Measurements from ENCODE around the gene PSMD4.

Gene PSMD4

DNA sequence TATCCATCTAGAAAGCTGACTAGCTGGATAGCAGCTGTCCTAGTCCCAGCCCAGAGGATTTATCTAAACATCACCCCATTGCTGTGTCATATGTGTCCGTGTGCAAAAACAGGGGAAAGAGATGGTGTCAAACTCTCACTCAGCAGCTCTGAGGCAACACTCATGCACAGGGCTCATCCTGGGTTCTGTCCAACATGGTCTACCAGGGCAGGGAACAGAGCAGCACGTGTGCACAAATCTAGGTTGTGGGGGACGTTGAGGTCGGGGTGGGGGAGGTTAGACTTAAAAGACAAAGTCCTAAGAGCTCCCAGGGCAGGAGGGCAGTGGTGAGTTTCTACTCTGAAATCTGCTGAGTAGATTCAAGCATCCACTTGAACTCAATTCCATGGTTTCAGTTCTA lies 56.5 kb downstream of the PSMD4 start:
- no peak for DNase-seq

DNA sequence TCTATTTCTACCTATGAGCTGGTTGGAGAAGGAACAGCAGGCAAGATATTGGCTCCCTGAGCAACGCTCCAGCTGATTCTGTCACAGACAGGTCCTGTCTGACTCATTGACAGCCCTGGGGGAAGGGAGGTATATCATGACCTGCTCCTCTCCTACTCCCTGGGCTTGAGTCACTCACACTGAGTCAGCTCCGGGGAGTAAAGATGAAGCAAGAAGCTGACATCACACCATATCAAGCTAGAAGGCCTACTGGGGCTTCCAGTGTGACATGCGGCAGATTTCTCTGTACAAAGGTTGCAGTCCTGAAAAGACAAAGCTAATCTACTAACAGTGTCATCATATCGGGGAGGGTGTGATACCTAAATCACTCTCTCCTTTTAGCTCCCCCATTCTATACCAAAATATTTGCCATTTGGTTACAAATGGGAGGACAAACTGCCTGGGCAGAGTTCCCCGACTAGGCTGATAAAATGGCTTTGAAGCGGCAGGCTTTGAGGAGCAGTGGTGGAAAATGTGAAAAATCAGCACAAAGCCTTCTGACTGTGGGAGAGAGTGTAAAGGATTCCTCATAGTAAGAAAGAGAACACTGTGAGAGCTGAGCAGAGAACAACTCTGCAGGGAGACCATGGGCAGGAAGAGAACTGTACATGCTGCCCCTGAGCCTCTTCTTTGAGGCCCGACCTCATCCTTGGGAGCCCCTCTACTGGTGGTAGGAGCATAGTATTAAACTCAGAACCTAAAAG lies 57.2 kb downstream of the PSMD4 start:
- no peak for DNase-seq

DNA sequence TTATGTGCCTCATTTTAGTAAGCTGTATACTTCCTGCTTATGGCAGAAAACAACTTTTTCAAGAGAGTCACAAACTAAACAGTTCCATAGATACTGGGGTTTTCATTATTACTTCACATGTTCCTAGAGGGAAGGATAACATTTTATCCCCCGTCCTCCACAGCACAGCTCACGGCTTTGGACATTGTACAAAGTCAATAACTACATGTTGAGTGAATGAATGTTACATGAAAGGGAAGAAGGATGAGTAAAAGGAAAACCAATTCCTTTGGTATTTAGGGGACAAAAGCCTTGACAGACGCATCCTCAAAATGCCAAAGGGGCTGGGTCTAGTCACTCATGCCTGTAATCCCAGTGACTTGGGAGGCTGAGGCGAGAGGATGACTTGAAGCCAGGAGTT lies 57.9 kb downstream of the PSMD4 start:
- no peak for DNase-seq

DNA sequence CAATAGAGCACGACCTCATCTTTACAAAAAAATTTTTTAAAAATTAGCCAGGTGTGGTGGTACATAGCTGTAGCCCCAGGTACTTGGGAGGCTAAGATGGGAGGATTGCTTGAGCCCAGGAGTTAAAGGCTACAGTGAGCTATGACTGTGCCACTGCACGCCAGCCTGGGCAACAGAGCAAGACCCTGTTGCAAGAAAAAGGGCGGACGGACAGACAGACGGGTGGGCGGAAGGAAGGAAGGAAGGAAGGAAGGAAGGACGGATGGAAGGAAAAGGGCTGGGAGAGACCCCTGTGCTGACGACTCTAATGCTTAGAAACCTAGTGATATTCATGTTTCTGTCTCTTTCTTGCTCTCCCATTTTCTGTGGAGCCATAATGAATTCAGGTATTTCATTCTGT lies 58.3 kb downstream of the PSMD4 start:
- DNase-seq = no peak

DNA sequence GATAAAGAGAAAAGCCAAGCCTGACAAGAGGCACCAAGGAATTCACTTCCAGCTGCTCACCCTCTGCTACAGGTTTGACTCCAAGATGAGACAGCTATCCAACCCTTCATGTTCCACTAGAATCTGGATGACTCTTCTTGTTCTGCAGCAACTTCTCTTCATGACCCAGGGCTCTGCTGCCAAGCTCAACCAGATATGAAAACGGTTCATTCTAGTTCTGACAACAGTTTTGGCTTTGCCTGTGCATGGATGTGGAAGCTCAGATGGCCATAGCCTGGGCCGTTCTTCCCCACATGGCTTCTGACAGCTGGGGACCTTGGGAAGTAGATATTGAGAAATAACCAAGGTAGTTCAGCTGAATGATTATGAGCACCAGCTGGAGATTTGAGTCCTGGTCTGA lies 59.0 kb downstream of the PSMD4 start:
- DNase-seq = no peak

DNA sequence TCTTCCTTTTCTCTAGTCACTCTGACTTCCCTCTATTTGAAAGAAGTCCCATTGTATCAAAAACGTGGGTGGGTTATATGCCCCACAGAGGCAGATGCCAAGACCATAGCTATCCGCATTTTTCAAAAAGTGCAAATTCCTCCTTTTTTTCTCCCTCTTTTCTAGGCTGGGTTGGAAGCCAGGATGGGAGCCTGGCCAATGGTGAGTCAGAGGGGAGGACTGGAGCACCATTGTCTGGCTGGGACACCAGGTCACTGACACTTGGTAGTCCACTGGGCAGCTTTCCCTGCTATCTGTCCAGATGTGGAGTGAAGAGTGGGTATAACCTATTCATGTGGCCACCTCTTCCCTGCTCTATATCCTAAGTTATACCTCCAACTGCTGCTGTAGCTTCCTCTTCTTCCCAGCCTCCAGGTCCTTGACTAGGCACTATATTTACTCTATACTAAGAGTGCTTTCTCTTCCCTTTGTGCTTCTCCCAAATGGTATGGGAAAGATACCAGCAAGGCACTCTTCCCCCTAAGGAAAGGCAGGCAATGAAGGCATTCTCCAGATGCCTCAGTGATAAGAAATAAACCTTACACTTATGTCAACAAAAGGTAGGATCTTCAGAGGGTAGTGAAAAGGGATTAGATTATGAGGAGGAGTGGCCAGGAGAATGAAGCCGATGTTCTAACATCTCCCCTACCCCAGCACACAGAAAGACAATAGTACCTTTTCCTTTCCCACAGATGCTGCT lies 59.8 kb downstream of the PSMD4 start:
- no peak for DNase-seq

DNA sequence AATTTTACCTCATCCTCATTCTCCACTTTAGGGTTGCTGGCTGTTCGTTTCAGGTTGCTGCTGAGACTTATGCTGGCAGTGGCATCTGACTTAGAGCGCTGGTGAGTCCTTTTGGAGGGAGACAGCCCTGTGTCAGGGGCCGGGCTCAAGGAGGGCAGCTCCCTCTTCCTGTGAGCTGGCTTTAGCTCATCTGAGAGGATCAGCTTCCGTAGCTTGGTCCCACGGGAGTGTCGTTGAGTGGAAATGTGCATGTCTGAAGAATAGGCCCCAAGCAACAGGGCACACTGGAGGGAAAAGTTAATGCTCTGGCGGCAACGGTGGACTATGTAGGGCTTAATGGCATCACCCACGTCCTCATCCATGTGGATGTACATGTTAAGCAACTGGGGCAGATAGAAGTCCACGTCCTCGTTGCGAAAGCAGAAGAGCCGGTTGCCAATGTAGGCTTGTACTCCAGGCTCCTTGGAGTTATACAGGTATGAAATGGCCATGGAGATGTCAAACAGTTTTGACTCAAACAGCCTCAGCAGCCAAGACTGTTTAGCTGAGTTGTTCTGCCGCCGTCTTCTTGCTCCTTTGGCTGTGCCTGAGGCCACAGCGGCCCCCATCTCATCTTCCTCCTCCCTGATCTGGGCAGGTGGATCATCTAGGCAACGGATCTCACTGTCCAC lies 61.2 kb downstream of the PSMD4 start:
- DNase-seq = no peak
